ENCODE results near the gene BCDIN3D.

BCDIN3D gene

GRCh38 chr12:49854976-49855375, 12.1 kb upstream of the BCDIN3D start:
- H3K4me3 ChIP-seq (ENCODE audit: control insufficient read depth, low read depth, low read length) = no peak overlapping the region
- no peak for DNase-seq (ENCODE audit: low read depth)
- TF ChIP-seq CTCF (conservative IDR thresholded peaks at IDR 0.05; ENCODE audit: control insufficient read depth, insufficient read depth, low read depth, low read length) = no peak

GRCh38 chr12:49853671-49854070, 10.8 kb upstream of the BCDIN3D start:
- no peak for DNase-seq (ENCODE audit: low read depth)
- no peak for TF ChIP-seq CTCF (conservative IDR thresholded peaks at IDR 0.05; ENCODE audit: control insufficient read depth, insufficient read depth, low read depth, low read length)
- H3K4me3 ChIP-seq (ENCODE audit: control insufficient read depth, low read depth, low read length) = no peak overlapping the region

- H3K4me3 ChIP-seq (ENCODE audit: control insufficient read depth, low read depth, low read length) = no peak overlapping the region
- DNase-seq (ENCODE audit: low read depth) = no peak
- no peak for TF ChIP-seq CTCF (conservative IDR thresholded peaks at IDR 0.05; ENCODE audit: control insufficient read depth, insufficient read depth, low read depth, low read length)
These were observed 4.3 kb upstream of the BCDIN3D start for GRCh38 chr12:49847161-49847560.

- no peak for DNase-seq (ENCODE audit: low read depth)
- no peak for TF ChIP-seq CTCF (conservative IDR thresholded peaks at IDR 0.05; ENCODE audit: control insufficient read depth, insufficient read depth, low read depth, low read length)
- H3K4me3 ChIP-seq (ENCODE audit: control insufficient read depth, low read depth, low read length) = no peak overlapping the region
These were observed 3.1 kb upstream of the BCDIN3D start for GRCh38 chr12:49846032-49846431.

- TF ChIP-seq CTCF (conservative IDR thresholded peaks at IDR 0.05; ENCODE audit: control insufficient read depth, insufficient read depth, low read depth, low read length) = no peak
- H3K4me3 ChIP-seq (ENCODE audit: control insufficient read depth, low read depth, low read length) = no peak overlapping the region
- no peak for DNase-seq (ENCODE audit: low read depth)
These were observed 1.1 kb upstream of the BCDIN3D start for GRCh38 chr12:49843876-49844437.

GRCh38 chr12:49843411-49843810, 505 bp upstream of the BCDIN3D start:
- no peak for DNase-seq (ENCODE audit: low read depth)
- peak overlapping the region; percentile 87 for H3K4me3 ChIP-seq (ENCODE audit: control insufficient read depth, low read depth, low read length)
- no peak for TF ChIP-seq CTCF (conservative IDR thresholded peaks at IDR 0.05; ENCODE audit: control insufficient read depth, insufficient read depth, low read depth, low read length)

Data from fibroblast of mammary gland (primary cell).